Measurements from ENCODE around the gene POU6F1. TPM values are rescaled to one million over a fixed set of nuclear protein-coding genes. Genes with fewer than 3 reads are reported as not detected.

POU6F1 gene
- total RNA-seq, 1 donor from 2014 or later, result 9.0 TPM

GRCh38 chr12:51198568-51199365 lies 19.1 kb downstream of the POU6F1 start:
- intact Hi-C loops (cut with micrococcal nuclease), result no loop called here
- Mint-ChIP-seq H3K4me3 (no peak overlapping the region), H3K27ac (no peak overlapping the region), H3K27me3 (no peaks in the 10 kb centered on the region), H3K9me3 (no peaks in the 10 kb centered on the region), H3K36me3 (ENCODE audit: low read depth) (no peaks in the 10 kb centered on the region), H3K4me1 (peaks cover 9% of the 10 kb centered on the region)
- no peak for DNase-seq

GRCh38 chr12:51197736-51198567 lies 19.9 kb downstream of the POU6F1 start:
- Mint-ChIP-seq H3K36me3 (ENCODE audit: low read depth) (no peaks in the 10 kb centered on the region), H3K4me1 (peaks cover 2% of the 10 kb centered on the region), H3K27ac (no peak overlapping the region), H3K4me3 (no peak overlapping the region), H3K9me3 (no peaks in the 10 kb centered on the region), H3K27me3 (no peaks in the 10 kb centered on the region)
- intact Hi-C loops (cut with micrococcal nuclease), result no loop called here
- no peak for DNase-seq

GRCh38 chr12:51196547-51196946 lies 21.3 kb downstream of the POU6F1 start:
- H3K27ac Mint-ChIP-seq, result no peak overlapping the region
- H3K36me3 Mint-ChIP-seq (ENCODE audit: low read depth), result no peaks in the 10 kb centered on the region
- DNase-seq, result no peak
- H3K9me3 Mint-ChIP-seq, result no peaks in the 10 kb centered on the region
- H3K27me3 Mint-ChIP-seq, result no peaks in the 10 kb centered on the region
- no peak overlapping the region for H3K4me3 Mint-ChIP-seq
- intact Hi-C loops (cut with micrococcal nuclease), result no loop called here
- no peaks in the 10 kb centered on the region for H3K4me1 Mint-ChIP-seq

- H3K4me1 Mint-ChIP-seq, result no peaks in the 10 kb centered on the region
- intact Hi-C loops (cut with micrococcal nuclease), result no loop called here
Observed at GRCh38 chr12:51195841-51196240, 22.0 kb downstream of the POU6F1 start.

GRCh38 chr12:51192284-51192671 lies 25.6 kb downstream of the POU6F1 start:
- Mint-ChIP-seq H3K4me1 (no peaks in the 10 kb centered on the region), H3K27ac (no peak overlapping the region), H3K36me3 (ENCODE audit: low read depth) (no peaks in the 10 kb centered on the region), H3K4me3 (no peak overlapping the region), H3K27me3 (no peaks in the 10 kb centered on the region), H3K9me3 (no peaks in the 10 kb centered on the region)
- DNase-seq, result no peak
- intact Hi-C loops (cut with micrococcal nuclease), result no loop called here

More at GRCh38 chr12:51195841-51196240, 22.0 kb downstream of the POU6F1 start:
- DNase-seq, result no peak
- no peaks in the 10 kb centered on the region for H3K36me3 Mint-ChIP-seq (ENCODE audit: low read depth)
- H3K9me3 Mint-ChIP-seq, result no peaks in the 10 kb centered on the region
- no peak overlapping the region for H3K27ac Mint-ChIP-seq
- H3K27me3 Mint-ChIP-seq, result no peaks in the 10 kb centered on the region
- no peak overlapping the region for H3K4me3 Mint-ChIP-seq

GRCh38 chr12:51191516-51192283 lies 26.2 kb downstream of the POU6F1 start:
- no peak overlapping the region for H3K27ac Mint-ChIP-seq
- DNase-seq, result no peak
- no peaks in the 10 kb centered on the region for H3K9me3 Mint-ChIP-seq
- no peak overlapping the region for H3K4me3 Mint-ChIP-seq
- intact Hi-C loops (cut with micrococcal nuclease), result no loop called here
- no peaks in the 10 kb centered on the region for H3K4me1 Mint-ChIP-seq
- no peaks in the 10 kb centered on the region for H3K27me3 Mint-ChIP-seq
- H3K36me3 Mint-ChIP-seq (ENCODE audit: low read depth), result no peaks in the 10 kb centered on the region

GRCh38 chr12:51190820-51191219 lies 27.0 kb downstream of the POU6F1 start:
- no peak overlapping the region for H3K4me3 Mint-ChIP-seq
- H3K4me1 Mint-ChIP-seq, result no peaks in the 10 kb centered on the region
- no peaks in the 10 kb centered on the region for H3K9me3 Mint-ChIP-seq
- H3K36me3 Mint-ChIP-seq (ENCODE audit: low read depth), result no peaks in the 10 kb centered on the region
- DNase-seq, result no peak
- H3K27ac Mint-ChIP-seq, result no peak overlapping the region
- H3K27me3 Mint-ChIP-seq, result no peaks in the 10 kb centered on the region
- intact Hi-C loops (cut with micrococcal nuclease), result no loop called here

GRCh38 chr12:51189790-51190355 lies 28.0 kb downstream of the POU6F1 start:
- peaks cover 2% of the 10 kb centered on the region for H3K27me3 Mint-ChIP-seq
- no peaks in the 10 kb centered on the region for H3K36me3 Mint-ChIP-seq (ENCODE audit: low read depth)
- DNase-seq, result no peak
- no peaks in the 10 kb centered on the region for H3K4me1 Mint-ChIP-seq
- no peaks in the 10 kb centered on the region for H3K9me3 Mint-ChIP-seq
- intact Hi-C loops (cut with micrococcal nuclease), result no loop called here
- no peak overlapping the region for H3K27ac Mint-ChIP-seq
- no peak overlapping the region for H3K4me3 Mint-ChIP-seq

GRCh38 chr12:51188359-51189051 lies 29.4 kb downstream of the POU6F1 start:
- Mint-ChIP-seq H3K27me3 (peaks cover 5% of the 10 kb centered on the region), H3K9me3 (no peaks in the 10 kb centered on the region), H3K4me1 (no peaks in the 10 kb centered on the region), H3K27ac (no peak overlapping the region), H3K36me3 (ENCODE audit: low read depth) (no peaks in the 10 kb centered on the region), H3K4me3 (no peak overlapping the region)
- intact Hi-C loops (cut with micrococcal nuclease), result no loop called here
- DNase-seq, result no peak

- intact Hi-C loops (cut with micrococcal nuclease), result no loop called here
- DNase-seq, result no peak
- H3K27me3 Mint-ChIP-seq, result peaks cover 6% of the 10 kb centered on the region
- no peak overlapping the region for H3K27ac Mint-ChIP-seq
- H3K36me3 Mint-ChIP-seq (ENCODE audit: low read depth), result no peaks in the 10 kb centered on the region
- no peaks in the 10 kb centered on the region for H3K4me1 Mint-ChIP-seq
- no peaks in the 10 kb centered on the region for H3K9me3 Mint-ChIP-seq
- H3K4me3 Mint-ChIP-seq, result no peak overlapping the region
Observed at GRCh38 chr12:51187370-51187987, 30.4 kb downstream of the POU6F1 start.

GRCh38 chr12:51186465-51187085 lies 31.3 kb downstream of the POU6F1 start:
- intact Hi-C loops (cut with micrococcal nuclease), result no loop called here

GRCh38 chr12:51185171-51185717 lies 32.6 kb downstream of the POU6F1 start:
- Mint-ChIP-seq H3K36me3 (ENCODE audit: low read depth) (no peaks in the 10 kb centered on the region), H3K27me3 (peaks cover 6% of the 10 kb centered on the region)
- intact Hi-C loops (cut with micrococcal nuclease), result no loop called here

More at GRCh38 chr12:51186465-51187085, 31.3 kb downstream of the POU6F1 start:
- peaks cover 6% of the 10 kb centered on the region for H3K27me3 Mint-ChIP-seq
- no peaks in the 10 kb centered on the region for H3K36me3 Mint-ChIP-seq (ENCODE audit: low read depth)
- no peak for DNase-seq
- H3K27ac Mint-ChIP-seq, result no peak overlapping the region
- no peaks in the 10 kb centered on the region for H3K4me1 Mint-ChIP-seq
- H3K9me3 Mint-ChIP-seq, result no peaks in the 10 kb centered on the region
- H3K4me3 Mint-ChIP-seq, result no peak overlapping the region

More at GRCh38 chr12:51185171-51185717, 32.6 kb downstream of the POU6F1 start:
- no peak for DNase-seq
- H3K4me3 Mint-ChIP-seq, result no peak overlapping the region
- H3K4me1 Mint-ChIP-seq, result no peaks in the 10 kb centered on the region
- H3K9me3 Mint-ChIP-seq, result no peaks in the 10 kb centered on the region
- no peak overlapping the region for H3K27ac Mint-ChIP-seq
